Sigmoid colon (tissue), 7 donors: ENCODE measurements around the gene PEX5L. TPM values are rescaled to one million over a fixed set of nuclear protein-coding genes. Genes with fewer than 3 reads are reported as not detected.

ENCODE experiments used
- DNase-seq: peaks from one replicate; pipeline ENCODE4 v3.0.0-alpha.2; 2019
- H3K27ac ChIP-seq, 4 donors: fragments of 200-600 bp; sonication (generic); one replicate each; pipeline ENCODE4 v1.5.1; 2016 to 2019; ENCODE audit warnings: mild to moderate bottlenecking in 1 of 4
- H3K27me3 ChIP-seq, 3 donors: fragments of 200-600 bp; sonication (generic); one replicate each; pipeline ENCODE4 v1.5.1; 2019; ENCODE audit warnings: mild to moderate bottlenecking in 1 of 3
- H3K36me3 ChIP-seq, 4 donors: fragments of 200-600 bp; sonication (generic); one replicate each; pipeline ENCODE4 v1.5.1; 2016 to 2019
- H3K4me1 ChIP-seq, 4 donors: fragments of 200-600 bp; sonication (generic); one replicate each; pipeline ENCODE4 v1.5.1; 2017 to 2019
- H3K4me3 ChIP-seq, 4 donors: fragments of 200-600 bp; sonication (generic); one replicate each; pipeline ENCODE4 v1.5.1; 2017 to 2019; ENCODE audit warnings: mild to moderate bottlenecking in 2 of 4, moderate library complexity in 1 of 4
- H3K9me3 ChIP-seq, 4 donors: fragments of 200-600 bp in 3 of 4; sonication (generic) in 3 of 4; one replicate each; pipeline versions ENCODE4 v1.5.1 to v1.6.1; 2013 to 2019
- CTCF ChIP-seq, 4 experiments: fragments of 450-650 bp in 3 of 4; fragments of 200-600 bp in 1 of 4; IDR thresholded peaks; one replicate each; pipeline ENCODE4 v1.5.1; 2016 to 2019; ENCODE audit warnings: antibody characterized with exemption in 4 of 4, mild to moderate bottlenecking in 3 of 4, moderate library complexity in 2 of 4
- EP300 ChIP-seq, 4 donors: sonication (generic); formaldehyde crosslinking; IDR thresholded peaks; one replicate each; pipeline ENCODE4 v1.6.1; 2017; ENCODE audit warnings: antibody characterized with exemption in 4 of 4
- POLR2A ChIP-seq, 2 donors: fragments of 450-650 bp; IDR thresholded peaks; one replicate each; pipeline ENCODE4 v1.6.1; 2016; ENCODE audit warnings: antibody characterized with exemption in 2 of 2, mild to moderate bottlenecking in 2 of 2, moderate library complexity in 2 of 2
- POLR2AphosphoS5 ChIP-seq, 4 donors: sonication (generic); formaldehyde crosslinking; IDR thresholded peaks; one replicate each; pipeline ENCODE4 v1.6.1; 2017; ENCODE audit warnings: antibody characterized with exemption in 4 of 4
- WGBS, 2 donors: extraction: QIAGEN DNeasy Blood & Tissue Kit; methylation state at CpG; one replicate each; pipeline ENCODE4 v1.1.7; 2013; 5-methylcytosine and 5-hydroxymethylcytosine counted together
- intact Hi-C: fragments of 100-400 bp; cut with DNase I; formaldehyde crosslinking; loops from one replicate; pipeline ENCODE4 v1.15.1; 2023
- polyA plus RNA-seq, 3 donors: library from polyadenylated mRNA; stranded (reverse); fragments of 200-250 nt; gene quantifications; one replicate each; pipeline ENCODE4 v1.2.3, GENCODE V29; 2013
- total RNA-seq, 4 donors: library from RNA; depleted of rRNA; stranded (reverse); fragments of >200 nt; gene quantifications; one replicate each; pipeline ENCODE4 v1.1.0, GENCODE V29; 2016
- donor health status: healthy with polysubstance abuse.
- donor health status: Bipolar disorder and iron deficiency.
- donor health status: healthy.

Gene PEX5L
- total and polyA plus RNA-seq, 7 donors, result 0.12 to 2.4 (median 0.32) TPM; not detected in 3

GRCh38 chr3:179860275-179861107 is 176.2 kb downstream of the PEX5L start:
- Histone ChIP-seq H3K9me3 (no peaks in the 10 kb centered on the region), H3K36me3 (no peaks in the 10 kb centered on the region), H3K27me3 (no peaks in the 10 kb centered on the region), H3K4me3 (no peak overlapping the region), H3K4me1 (no peaks in the 10 kb centered on the region), H3K27ac (no peak overlapping the region)
- TF ChIP-seq POLR2A (IDR thresholded peaks at IDR 0.05) (no peak), POLR2AphosphoS5 (IDR thresholded peaks at IDR 0.05) (no peak), CTCF (IDR thresholded peaks at IDR 0.05) (no peak), EP300 (IDR thresholded peaks at IDR 0.05) (no peak)
- no peak for DNase-seq
- WGBS, 2 donors, result 74 to 79% methylated on average over 11 of the region's 11 CpGs
- intact Hi-C loops, result no loop called here

- Histone ChIP-seq H3K27me3 (no peaks in the 10 kb centered on the region), H3K9me3 (no peaks in the 10 kb centered on the region), H3K27ac (no peak overlapping the region), H3K4me3 (no peak overlapping the region), H3K4me1 (no peaks in the 10 kb centered on the region), H3K36me3 (no peaks in the 10 kb centered on the region)
- no peak for DNase-seq
- 53 to 57% methylated on average over 2 of the region's 2 CpGs for WGBS, 2 donors
- TF ChIP-seq CTCF (IDR thresholded peaks at IDR 0.05) (no peak), EP300 (IDR thresholded peaks at IDR 0.05) (no peak), POLR2A (IDR thresholded peaks at IDR 0.05) (no peak), POLR2AphosphoS5 (IDR thresholded peaks at IDR 0.05) (no peak)
- intact Hi-C loops, result no loop called here
Observed at GRCh38 chr3:179853176-179853575, 183.6 kb downstream of the PEX5L start.

- Histone ChIP-seq H3K4me1 (no peaks in the 10 kb centered on the region), H3K36me3 (no peaks in the 10 kb centered on the region), H3K9me3 (no peaks in the 10 kb centered on the region), H3K27me3 (no peaks in the 10 kb centered on the region), H3K27ac (no peak overlapping the region), H3K4me3 (no peak overlapping the region)
- no peak for DNase-seq
- TF ChIP-seq POLR2AphosphoS5 (IDR thresholded peaks at IDR 0.05) (no peak), CTCF (IDR thresholded peaks at IDR 0.05) (no peak), EP300 (IDR thresholded peaks at IDR 0.05) (no peak), POLR2A (IDR thresholded peaks at IDR 0.05) (no peak)
- intact Hi-C loops, result no loop called here
- WGBS, 2 donors, result 61 to 74% methylated on average over 5 of the region's 5 CpGs
Observed at GRCh38 chr3:179852142-179852905, 184.4 kb downstream of the PEX5L start.

GRCh38 chr3:179848711-179849110 is 188.0 kb downstream of the PEX5L start:
- Histone ChIP-seq H3K4me3 (no peak overlapping the region), H3K9me3 (no peaks in the 10 kb centered on the region), H3K36me3 (no peaks in the 10 kb centered on the region), H3K4me1 (no peaks in the 10 kb centered on the region), H3K27me3 (no peaks in the 10 kb centered on the region), H3K27ac (no peak overlapping the region)
- no peak for DNase-seq
- no peak for TF ChIP-seq POLR2A (IDR thresholded peaks at IDR 0.05)
- no peak for TF ChIP-seq POLR2AphosphoS5 (IDR thresholded peaks at IDR 0.05)
- no peak for TF ChIP-seq EP300 (IDR thresholded peaks at IDR 0.05)
- no peak for TF ChIP-seq CTCF (IDR thresholded peaks at IDR 0.05)
- intact Hi-C loops, result no loop called here
- WGBS, 2 donors, result 70 to 77% methylated on average over 2 of the region's 2 CpGs
